Measurements from ENCODE around the gene NAV2.

NAV2 gene

DNA sequence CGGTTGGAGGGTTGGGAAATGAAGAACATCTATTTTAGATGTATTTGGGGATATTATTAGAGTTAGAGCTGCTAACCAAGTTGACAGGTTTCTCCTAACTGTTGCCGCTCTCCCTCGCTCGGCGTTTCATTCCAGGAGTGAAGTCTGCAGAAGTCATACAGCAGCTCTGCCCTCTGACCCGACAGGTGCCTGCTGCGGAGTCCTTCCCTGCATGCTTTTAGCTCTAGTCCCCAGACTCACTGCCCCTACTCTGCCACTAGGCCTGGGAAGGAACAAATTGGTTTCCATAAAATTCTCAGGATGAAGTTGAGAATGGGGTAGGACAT lies 322.7 kb downstream of the NAV2 start:
- Histone ChIP-seq H3K27me3 (ENCODE audit: insufficient read depth, low read length) (no peaks in the 10 kb centered on the region), H3K27ac (ENCODE audit: low read depth, low read length) (no peak overlapping the region)

DNA sequence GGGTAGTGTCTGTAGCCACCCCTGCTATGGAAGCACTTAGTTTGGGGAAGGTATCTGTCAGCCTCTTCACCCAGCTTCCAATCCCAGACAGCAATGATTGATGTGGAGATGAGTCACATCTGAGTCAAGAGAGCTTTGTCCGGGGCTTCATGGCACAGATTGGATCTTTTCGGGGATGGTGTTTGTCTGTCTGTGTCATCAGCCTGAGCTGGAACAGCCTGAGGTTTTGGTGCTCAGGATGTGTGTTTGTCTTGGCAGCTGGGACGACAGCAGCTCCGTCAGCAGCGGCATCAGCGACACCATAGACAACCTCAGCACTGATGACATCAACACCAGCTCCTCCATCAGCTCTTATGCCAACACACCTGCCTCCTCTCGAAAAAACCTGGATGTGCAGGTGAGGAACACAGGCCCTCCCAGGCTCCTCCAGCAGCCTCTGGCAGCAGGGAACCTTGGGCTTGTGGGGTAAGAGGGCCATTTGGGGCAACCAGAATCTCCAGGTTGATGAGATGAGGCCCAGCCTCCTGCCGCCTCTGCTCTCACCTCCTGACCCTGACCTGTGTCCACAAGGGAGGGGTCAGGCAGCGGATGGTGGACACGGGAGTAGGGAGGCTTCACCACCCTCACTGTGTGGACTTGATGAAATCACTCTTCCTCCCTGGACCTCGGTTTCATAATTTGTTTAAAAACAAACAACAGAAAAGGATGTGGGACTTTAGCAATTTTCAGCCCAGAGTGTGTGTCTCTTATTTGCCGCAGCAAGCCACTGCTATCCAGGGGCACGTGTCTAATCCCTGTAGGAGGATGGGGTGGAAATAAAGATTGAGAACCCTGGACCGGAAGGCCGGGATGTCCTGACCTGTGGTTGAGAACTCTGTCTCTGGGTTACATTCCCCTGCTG lies 323.3 kb downstream of the NAV2 start:
- Histone ChIP-seq H3K4me3 (ENCODE audit: low read length) (no peak overlapping the region), H3K27me3 (ENCODE audit: insufficient read depth, low read length) (no peaks in the 10 kb centered on the region), H3K36me3 (ENCODE audit: insufficient read depth, low read length) (peaks cover 52% of the 10 kb centered on the region), H3K9ac (ENCODE audit: low read depth, low read length) (no peak overlapping the region), H3K27ac (ENCODE audit: low read depth, low read length) (no peak overlapping the region), H3K9me3 (ENCODE audit: insufficient read depth, low read depth, low read length) (no peaks in the 10 kb centered on the region), H3K4me1 (ENCODE audit: insufficient read depth, low read length) (peaks cover 39% of the 10 kb centered on the region)
- 91% methylated on average over 15 of the region's 15 CpGs for WGBS

More for the DNA sequence above, 322.7 kb downstream of the NAV2 start:
- no peak overlapping the region for H3K4me3 ChIP-seq (ENCODE audit: low read length)
- peaks cover 45% of the 10 kb centered on the region for H3K4me1 ChIP-seq (ENCODE audit: insufficient read depth, low read length)
- WGBS, result 94% methylated on average over 7 of the region's 7 CpGs
- H3K9me3 ChIP-seq (ENCODE audit: insufficient read depth, low read depth, low read length), result no peaks in the 10 kb centered on the region
- H3K9ac ChIP-seq (ENCODE audit: low read depth, low read length), result no peak overlapping the region
- H3K36me3 ChIP-seq (ENCODE audit: insufficient read depth, low read length), result peaks cover 46% of the 10 kb centered on the region

DNA sequence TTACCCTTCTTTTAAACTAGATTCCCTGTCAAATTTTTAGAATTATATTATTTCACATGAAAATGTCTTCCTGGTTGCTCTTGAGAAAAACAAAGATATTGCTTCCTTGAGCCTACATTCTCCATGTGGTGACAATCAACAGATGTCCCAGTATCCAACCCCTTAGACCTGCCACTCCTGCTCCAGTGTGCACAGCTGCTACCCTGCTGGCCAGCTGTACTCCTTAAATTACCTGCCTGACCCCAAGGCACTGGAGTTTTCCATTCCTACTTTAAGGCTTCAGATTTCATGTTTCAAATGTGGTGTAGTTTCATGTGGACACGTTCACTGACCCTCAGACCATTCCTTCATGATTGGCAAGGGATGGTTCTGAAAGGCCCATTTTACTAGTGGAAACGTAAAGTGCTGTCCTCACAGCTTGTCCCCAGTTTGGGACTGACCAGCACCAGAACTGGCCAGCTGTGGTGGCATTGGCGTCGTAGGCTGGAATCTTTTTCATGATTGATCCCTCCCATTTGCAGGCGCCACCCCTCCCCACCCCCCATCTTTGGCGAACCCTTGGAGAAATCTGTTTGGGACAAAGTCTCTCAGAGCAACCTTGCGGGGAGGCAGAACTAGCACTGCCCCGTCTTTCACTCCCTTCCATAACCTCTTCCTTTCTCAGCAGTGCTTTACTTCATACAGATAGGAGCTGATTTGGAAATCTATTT lies 324.1 kb downstream of the NAV2 start:
- Histone ChIP-seq H3K4me1 (ENCODE audit: insufficient read depth, low read length) (peaks cover 39% of the 10 kb centered on the region), H3K27me3 (ENCODE audit: insufficient read depth, low read length) (no peaks in the 10 kb centered on the region)
- 89% methylated on average over 7 of the region's 8 CpGs for WGBS

DNA sequence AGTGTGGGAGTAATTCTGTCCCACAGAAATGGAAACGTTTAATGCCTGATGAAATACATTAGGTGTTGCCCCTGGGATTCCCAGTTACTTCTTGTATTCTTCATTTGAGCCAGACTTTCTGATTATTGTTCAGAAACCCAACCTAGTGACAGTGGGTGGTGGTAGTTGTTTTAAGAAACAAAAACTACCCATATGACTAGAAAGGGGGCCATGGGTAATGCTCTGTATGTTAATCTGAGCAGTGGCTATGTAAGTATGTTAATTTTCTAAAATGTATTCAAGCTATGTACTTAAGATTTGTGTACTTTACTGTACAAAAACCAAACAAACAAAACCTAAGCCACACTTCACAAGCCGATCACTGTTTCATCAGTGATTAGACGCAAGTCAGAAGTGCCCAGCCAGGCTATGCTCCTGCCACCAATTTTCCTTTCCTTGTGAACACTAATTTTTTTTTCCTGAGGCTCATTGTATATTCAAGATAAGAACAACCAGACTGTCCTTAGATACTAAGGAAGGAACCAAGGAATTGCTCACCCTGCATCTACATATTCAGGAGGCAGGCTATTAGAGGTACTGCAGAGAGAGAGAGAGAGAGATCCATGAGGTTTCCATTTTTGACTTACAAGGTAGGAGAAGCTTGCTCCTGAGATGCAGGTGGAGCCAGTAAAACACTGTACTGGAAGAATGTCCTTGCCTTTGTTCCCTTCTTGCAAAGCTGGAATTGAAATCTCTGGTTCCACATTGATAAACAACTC lies 324.9 kb downstream of the NAV2 start:
- WGBS, result 89% methylated on average over 3 of the region's 3 CpGs
- H3K9me3 ChIP-seq (ENCODE audit: insufficient read depth, low read depth, low read length), result no peaks in the 10 kb centered on the region
- no peak overlapping the region for H3K9ac ChIP-seq (ENCODE audit: low read depth, low read length)
- no peaks in the 10 kb centered on the region for H3K27me3 ChIP-seq (ENCODE audit: insufficient read depth, low read length)
- H3K4me1 ChIP-seq (ENCODE audit: insufficient read depth, low read length), result peaks cover 39% of the 10 kb centered on the region
- H3K4me3 ChIP-seq (ENCODE audit: low read length), result no peak overlapping the region
- no peak overlapping the region for H3K27ac ChIP-seq (ENCODE audit: low read depth, low read length)
- H3K36me3 ChIP-seq (ENCODE audit: insufficient read depth, low read length), result peaks cover 60% of the 10 kb centered on the region

More for the DNA sequence above, 324.1 kb downstream of the NAV2 start:
- Histone ChIP-seq H3K9me3 (ENCODE audit: insufficient read depth, low read depth, low read length) (no peaks in the 10 kb centered on the region), H3K9ac (ENCODE audit: low read depth, low read length) (no peak overlapping the region), H3K27ac (ENCODE audit: low read depth, low read length) (no peak overlapping the region), H3K4me3 (ENCODE audit: low read length) (no peak overlapping the region), H3K36me3 (ENCODE audit: insufficient read depth, low read length) (peaks cover 60% of the 10 kb centered on the region)

DNA sequence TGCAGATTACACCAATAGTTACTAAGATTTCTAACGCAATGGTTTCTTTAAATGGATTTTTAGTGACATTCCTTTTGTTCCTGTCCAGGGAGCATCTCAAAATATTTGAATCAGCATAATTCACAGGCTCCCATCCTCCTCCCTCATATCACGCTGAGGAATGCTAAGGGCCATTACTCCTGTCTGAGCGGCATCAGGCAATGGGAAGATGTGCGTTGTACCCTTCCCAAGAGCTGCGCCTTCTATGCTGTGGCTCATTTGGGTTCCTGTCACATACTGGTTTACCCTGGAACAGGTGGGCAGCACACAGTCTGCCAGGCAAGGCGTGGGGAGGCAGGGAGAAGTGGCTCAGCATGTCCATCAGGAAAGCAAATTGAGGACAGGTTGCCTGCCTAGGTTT lies 325.8 kb downstream of the NAV2 start:
- no peak overlapping the region for H3K9ac ChIP-seq (ENCODE audit: low read depth, low read length)
- no peak overlapping the region for H3K27ac ChIP-seq (ENCODE audit: low read depth, low read length)
- H3K27me3 ChIP-seq (ENCODE audit: insufficient read depth, low read length), result no peaks in the 10 kb centered on the region
- 63% methylated on average over 6 of the region's 6 CpGs for WGBS
- H3K36me3 ChIP-seq (ENCODE audit: insufficient read depth, low read length), result peaks cover 60% of the 10 kb centered on the region
- H3K4me1 ChIP-seq (ENCODE audit: insufficient read depth, low read length), result peaks cover 39% of the 10 kb centered on the region
- H3K4me3 ChIP-seq (ENCODE audit: low read length), result no peak overlapping the region
- no peaks in the 10 kb centered on the region for H3K9me3 ChIP-seq (ENCODE audit: insufficient read depth, low read depth, low read length)

DNA sequence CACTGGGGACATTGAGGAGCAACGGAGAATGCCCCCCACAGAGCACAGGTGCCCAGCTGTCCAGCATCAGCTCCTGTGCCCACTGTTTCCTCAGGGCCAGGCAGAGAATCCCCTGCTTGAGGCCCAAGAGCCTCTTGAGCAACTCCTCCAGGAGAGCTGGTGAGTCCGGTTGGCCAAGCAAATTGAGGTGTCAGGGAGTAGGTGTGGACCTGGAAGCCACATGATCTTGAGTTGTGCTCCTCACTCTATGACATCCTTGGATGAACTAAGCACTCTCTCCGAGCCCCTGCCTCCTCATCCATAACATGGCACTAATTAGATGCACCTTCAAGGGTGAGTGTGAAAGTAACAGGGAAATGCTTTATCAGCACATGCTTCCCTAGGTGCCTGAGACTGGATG lies 326.3 kb downstream of the NAV2 start:
- no peak overlapping the region for H3K9ac ChIP-seq (ENCODE audit: low read depth, low read length)
- no peak overlapping the region for H3K4me3 ChIP-seq (ENCODE audit: low read length)
- H3K4me1 ChIP-seq (ENCODE audit: insufficient read depth, low read length), result peaks cover 34% of the 10 kb centered on the region
- H3K27me3 ChIP-seq (ENCODE audit: insufficient read depth, low read length), result no peaks in the 10 kb centered on the region
- 90% methylated on average over 3 of the region's 3 CpGs for WGBS
- H3K9me3 ChIP-seq (ENCODE audit: insufficient read depth, low read depth, low read length), result no peaks in the 10 kb centered on the region
- peaks cover 63% of the 10 kb centered on the region for H3K36me3 ChIP-seq (ENCODE audit: insufficient read depth, low read length)
- H3K27ac ChIP-seq (ENCODE audit: low read depth, low read length), result no peak overlapping the region

DNA sequence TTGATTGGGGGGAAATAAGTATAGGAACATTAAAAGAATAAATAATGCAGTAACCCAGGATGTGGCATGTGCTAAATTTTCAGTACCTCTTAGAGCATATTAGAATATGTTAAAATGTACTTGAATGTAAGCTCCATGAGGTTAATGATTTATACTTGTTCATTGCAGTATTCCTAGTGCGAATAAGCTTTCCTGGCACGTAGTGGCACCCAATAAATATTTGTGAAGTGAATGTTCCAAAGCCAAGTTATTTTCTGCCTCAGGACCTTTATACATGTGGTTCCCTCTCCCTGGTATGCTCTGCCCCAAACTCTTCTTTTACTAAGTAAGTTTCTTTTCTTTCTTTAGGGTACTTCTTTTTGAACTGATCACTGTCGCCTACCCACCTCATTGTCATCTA lies 328.9 kb downstream of the NAV2 start:
- H3K27ac ChIP-seq (ENCODE audit: low read depth, low read length), result no peak overlapping the region
- peaks cover 34% of the 10 kb centered on the region for H3K4me1 ChIP-seq (ENCODE audit: insufficient read depth, low read length)
- H3K9ac ChIP-seq (ENCODE audit: low read depth, low read length), result no peak overlapping the region
- no peaks in the 10 kb centered on the region for H3K9me3 ChIP-seq (ENCODE audit: insufficient read depth, low read depth, low read length)
- H3K27me3 ChIP-seq (ENCODE audit: insufficient read depth, low read length), result no peaks in the 10 kb centered on the region
- 93% methylated on average over 2 of the region's 3 CpGs for WGBS
- H3K36me3 ChIP-seq (ENCODE audit: insufficient read depth, low read length), result peaks cover 77% of the 10 kb centered on the region
- no peak overlapping the region for H3K4me3 ChIP-seq (ENCODE audit: low read length)

DNA sequence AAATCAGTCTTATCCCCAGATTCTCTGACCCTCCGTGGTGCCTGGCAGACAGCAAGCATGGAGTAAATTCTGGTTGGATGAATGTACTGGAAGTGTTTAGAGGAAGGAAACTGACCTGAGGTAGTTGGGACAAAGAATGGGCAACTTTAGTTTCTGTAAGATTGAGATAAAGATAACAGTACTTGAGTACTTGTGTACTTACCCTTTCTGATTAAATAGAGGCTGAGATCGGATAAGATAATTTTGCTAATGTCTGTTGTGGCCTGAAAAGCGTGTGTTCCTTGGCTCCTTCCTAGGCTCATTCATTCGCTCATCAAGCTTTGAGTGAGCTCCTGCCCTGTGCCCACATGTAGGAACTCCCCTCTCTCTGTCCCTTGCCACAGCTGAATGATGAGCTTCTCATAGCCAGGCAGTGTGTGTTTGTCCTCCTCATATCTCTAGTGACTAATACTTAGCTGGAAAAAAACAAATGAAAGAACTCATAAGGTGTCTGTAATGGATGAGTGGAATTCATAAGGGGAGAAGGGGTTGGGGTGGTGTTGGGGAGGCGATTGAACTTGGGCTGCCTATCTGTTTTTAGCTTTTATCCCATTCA lies 329.5 kb downstream of the NAV2 start:
- no peaks in the 10 kb centered on the region for H3K27me3 ChIP-seq (ENCODE audit: insufficient read depth, low read length)
- no peak overlapping the region for H3K4me3 ChIP-seq (ENCODE audit: low read length)
- 77% methylated on average over 4 of the region's 5 CpGs for WGBS
- H3K9me3 ChIP-seq (ENCODE audit: insufficient read depth, low read depth, low read length), result no peaks in the 10 kb centered on the region
- peaks cover 32% of the 10 kb centered on the region for H3K4me1 ChIP-seq (ENCODE audit: insufficient read depth, low read length)
- no peak overlapping the region for H3K27ac ChIP-seq (ENCODE audit: low read depth, low read length)
- peaks cover 79% of the 10 kb centered on the region for H3K36me3 ChIP-seq (ENCODE audit: insufficient read depth, low read length)
- H3K9ac ChIP-seq (ENCODE audit: low read depth, low read length), result no peak overlapping the region

DNA sequence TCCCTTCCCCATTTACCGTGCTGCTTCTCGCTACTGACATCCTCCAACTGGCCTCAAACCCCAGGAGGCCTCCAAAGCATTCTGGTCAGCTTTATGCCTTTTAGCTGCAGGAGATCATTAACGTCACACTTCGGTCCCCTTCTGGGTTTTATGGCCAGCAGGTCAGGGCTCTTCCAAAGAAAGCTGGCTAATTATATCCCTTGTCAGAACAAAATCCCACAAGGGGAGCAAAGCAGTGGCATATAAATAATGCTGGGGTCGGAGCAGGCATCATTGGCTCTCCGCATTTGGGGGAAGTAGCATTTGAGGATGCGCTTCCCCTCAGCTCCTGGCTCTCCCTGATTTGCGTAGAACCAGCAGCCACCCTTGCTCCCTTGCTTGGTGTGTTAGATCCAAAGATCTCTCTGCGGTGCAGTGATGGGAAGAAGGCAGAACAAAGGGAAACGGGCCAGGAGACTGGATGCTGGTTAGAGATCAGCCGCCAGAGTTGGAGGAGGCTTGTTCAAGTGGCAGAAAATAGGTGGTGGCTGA lies 330.2 kb downstream of the NAV2 start:
- WGBS, result 65% methylated on average over 11 of the region's 11 CpGs
- Histone ChIP-seq H3K27ac (ENCODE audit: low read depth, low read length) (0 out of 2 replicates have a peak overlapping the region, but pooled peaks have one; percentile 8), H3K4me3 (ENCODE audit: low read length) (no peak overlapping the region), H3K9me3 (ENCODE audit: insufficient read depth, low read depth, low read length) (no peaks in the 10 kb centered on the region), H3K27me3 (ENCODE audit: insufficient read depth, low read length) (no peaks in the 10 kb centered on the region), H3K4me1 (ENCODE audit: insufficient read depth, low read length) (peaks cover 25% of the 10 kb centered on the region), H3K36me3 (ENCODE audit: insufficient read depth, low read length) (peaks cover 80% of the 10 kb centered on the region), H3K9ac (ENCODE audit: low read depth, low read length) (no peak overlapping the region)

DNA sequence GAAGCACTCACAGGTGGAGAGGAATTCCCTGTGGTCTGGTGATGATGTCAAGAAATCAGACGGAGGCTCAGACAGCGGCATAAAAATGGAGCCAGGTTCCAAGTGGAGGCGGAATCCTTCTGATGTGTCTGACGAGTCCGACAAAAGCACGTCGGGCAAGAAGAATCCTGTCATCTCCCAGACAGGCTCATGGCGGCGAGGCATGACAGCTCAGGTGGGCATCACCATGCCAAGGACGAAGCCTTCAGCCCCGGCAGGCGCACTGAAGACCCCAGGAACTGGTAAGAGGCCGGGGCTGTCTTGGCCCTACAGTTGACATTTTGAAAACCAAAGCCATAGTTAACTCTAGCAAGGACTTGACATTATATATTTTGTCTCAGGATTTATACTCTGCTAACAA lies 331.4 kb downstream of the NAV2 start:
- Histone ChIP-seq H3K36me3 (ENCODE audit: insufficient read depth, low read length) (peaks cover 80% of the 10 kb centered on the region), H3K27ac (ENCODE audit: low read depth, low read length) (no peak overlapping the region), H3K9ac (ENCODE audit: low read depth, low read length) (no peak overlapping the region), H3K27me3 (ENCODE audit: insufficient read depth, low read length) (no peaks in the 10 kb centered on the region), H3K9me3 (ENCODE audit: insufficient read depth, low read depth, low read length) (no peaks in the 10 kb centered on the region), H3K4me3 (ENCODE audit: low read length) (no peak overlapping the region), H3K4me1 (ENCODE audit: insufficient read depth, low read length) (peaks cover 24% of the 10 kb centered on the region)
- 96% methylated on average over 13 of the region's 13 CpGs for WGBS
